ENCODE results near the gene CHMP6.
"Not testable (repeated sequence)": the region's sequence is repeated elsewhere in the genome, so short reads cannot be mapped to it uniquely, and the experiment has no call there.

The CHMP6 gene

GRCh38 chr17:81029859-81030258 is 38.2 kb downstream of the CHMP6 start:
- no peak for DNase-seq (ENCODE audit: low spot score)

DNA sequence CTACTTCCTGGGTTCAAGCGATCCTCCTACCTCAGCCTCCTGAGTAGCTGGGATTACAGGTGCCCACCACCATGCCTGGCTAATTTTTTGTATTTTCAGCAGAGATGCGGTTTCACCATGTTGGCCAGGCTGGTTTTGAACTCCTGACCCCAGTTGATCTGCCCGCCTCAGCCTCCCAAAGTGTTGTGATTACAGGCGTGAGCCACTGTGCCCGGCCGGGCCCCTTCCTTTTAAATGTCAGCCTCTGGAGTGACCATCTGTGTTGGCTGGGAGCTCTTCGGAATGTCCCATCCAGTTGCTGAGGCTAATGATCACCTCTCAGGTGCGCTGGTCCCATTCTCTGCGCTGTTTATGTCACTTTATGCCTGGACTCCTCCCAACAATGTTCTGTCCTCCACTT is 38.7 kb downstream of the CHMP6 start:
- DNase-seq (ENCODE audit: low spot score) = not testable (repeated sequence)

- no peak for DNase-seq (ENCODE audit: low spot score)
Observed at GRCh38 chr17:81030741-81031565, 39.3 kb downstream of the CHMP6 start.

DNA sequence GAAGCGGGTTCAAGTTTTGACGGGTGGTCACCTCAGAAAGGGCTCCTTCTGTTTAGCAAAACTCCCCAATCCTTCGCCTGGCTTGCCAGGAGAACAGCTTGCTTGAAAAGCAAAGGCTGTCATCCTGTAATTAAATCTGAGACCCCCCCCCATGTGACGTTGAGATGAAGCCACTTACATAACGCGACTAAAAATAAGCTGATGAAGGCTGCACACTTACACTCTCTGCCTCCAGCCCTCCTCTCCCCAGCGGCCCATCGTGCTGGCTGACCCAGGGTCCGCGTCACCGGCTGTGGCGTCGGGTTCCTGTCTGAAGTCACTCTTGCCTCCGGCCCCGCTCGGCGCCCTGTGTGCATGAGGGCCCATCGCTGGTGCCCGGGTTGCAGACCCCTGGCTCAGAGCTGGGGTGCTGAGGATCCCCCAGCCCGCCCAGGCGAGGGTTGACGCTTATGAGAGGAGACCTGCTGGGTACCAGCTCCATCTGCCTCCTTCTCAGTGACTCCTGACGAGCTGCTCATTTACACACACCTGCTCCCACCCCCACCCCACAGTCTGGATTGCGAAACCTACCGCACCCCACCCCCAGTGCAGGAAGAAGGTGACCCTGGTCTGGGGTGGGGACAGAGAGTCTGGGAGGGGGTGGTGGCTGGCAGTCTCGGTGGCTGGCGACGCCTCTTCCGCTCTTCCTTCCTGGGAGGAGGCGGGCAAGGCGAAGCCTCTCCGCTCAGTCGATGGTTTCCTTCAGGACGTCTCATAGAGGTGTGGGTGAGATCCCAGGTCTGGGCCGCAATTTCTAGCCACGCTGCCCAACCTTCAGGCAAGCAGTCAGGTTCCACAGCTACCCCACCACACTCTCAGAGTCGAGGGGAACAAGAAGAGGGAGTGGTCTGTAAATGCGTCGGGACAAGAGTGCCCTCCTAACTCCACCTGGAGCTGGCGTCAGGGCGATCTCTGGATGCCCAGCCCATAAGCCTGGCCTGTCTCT is 40.2 kb downstream of the CHMP6 start:
- no peak for DNase-seq (ENCODE audit: low spot score)

- DNase-seq (ENCODE audit: low spot score) = no peak
Observed at GRCh38 chr17:81032641-81033480, 41.2 kb downstream of the CHMP6 start.

GRCh38 chr17:81033535-81034167 is 42.0 kb downstream of the CHMP6 start:
- no peak for DNase-seq (ENCODE audit: low spot score)

DNA sequence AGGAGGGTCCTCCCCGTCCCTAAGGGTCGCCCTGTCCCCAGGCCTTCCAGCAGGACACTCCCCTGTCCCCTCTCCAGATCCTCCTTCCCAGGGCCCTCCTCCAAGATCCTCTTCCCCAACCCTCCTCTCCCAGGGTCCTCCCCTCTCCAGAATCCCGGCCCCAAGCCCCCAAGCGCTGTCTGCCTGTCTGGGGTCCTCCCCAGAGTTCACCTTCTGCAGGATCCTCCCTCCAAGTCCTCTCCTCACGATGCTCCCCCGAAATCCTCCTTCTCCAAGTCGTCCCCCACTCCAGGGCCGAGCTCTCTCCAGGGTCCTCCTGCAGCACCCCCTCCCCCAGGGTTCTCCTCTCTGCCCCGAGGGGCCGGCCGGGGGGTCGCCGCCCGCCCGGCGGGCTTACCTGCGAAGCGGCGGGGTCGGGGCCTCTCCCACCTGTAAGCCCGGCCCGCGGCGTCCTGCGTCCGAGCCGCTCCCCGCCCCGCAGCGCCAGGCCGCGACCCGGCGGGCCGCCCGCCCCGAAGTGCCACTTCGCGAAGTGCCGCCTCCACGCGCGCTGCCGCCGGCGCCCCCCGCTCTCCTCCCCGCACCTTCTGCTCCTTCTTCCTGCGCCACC is 42.6 kb downstream of the CHMP6 start:
- DNase-seq (ENCODE audit: low spot score) = peak; percentile 59

DNA sequence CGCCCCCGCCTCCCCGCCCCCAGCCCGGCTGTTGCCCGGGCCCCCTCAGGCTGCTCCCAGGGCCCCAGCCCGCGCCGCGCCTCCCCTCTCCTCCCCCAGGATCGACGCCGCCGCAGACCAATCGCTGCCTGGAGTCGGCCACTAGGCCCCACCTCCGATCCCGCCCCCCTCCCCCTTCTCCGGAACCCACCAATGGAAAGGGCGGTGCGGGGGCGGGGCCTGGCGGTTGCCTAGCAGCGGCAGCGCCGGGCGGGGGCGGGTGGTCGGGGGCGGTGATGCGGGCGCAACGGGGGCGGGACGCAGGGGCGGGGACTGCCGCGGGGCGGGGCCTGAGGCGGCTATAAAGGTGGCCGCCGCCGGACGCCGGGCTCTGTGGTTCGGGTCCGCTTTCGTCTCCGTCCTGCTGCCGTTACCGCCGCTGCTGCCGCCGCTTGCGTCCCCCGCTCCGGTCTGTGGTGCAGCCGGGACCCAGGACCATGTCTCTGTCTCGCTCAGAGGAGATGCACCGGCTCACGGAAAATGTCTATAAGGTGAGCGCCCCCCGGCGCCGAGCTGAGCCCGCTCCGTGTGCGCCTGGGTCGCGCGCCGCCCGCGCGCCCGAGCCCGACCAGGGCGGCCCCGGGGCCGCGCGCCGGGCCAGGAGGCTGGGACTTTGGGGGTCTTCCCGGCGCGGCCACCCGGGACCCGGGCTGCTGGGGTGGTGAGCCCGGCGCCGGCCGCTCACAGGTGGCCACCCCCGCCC is 43.3 kb downstream of the CHMP6 start, which contains the start of gene BAIAP2:
TSS of gene BAIAP2 (plus strand) at position 373 of the 742 bp plus-strand sequence. CDS start at position 477, 104 bp downstream.
- DNase-seq (ENCODE audit: low spot score) = peak; percentile 94

DNA sequence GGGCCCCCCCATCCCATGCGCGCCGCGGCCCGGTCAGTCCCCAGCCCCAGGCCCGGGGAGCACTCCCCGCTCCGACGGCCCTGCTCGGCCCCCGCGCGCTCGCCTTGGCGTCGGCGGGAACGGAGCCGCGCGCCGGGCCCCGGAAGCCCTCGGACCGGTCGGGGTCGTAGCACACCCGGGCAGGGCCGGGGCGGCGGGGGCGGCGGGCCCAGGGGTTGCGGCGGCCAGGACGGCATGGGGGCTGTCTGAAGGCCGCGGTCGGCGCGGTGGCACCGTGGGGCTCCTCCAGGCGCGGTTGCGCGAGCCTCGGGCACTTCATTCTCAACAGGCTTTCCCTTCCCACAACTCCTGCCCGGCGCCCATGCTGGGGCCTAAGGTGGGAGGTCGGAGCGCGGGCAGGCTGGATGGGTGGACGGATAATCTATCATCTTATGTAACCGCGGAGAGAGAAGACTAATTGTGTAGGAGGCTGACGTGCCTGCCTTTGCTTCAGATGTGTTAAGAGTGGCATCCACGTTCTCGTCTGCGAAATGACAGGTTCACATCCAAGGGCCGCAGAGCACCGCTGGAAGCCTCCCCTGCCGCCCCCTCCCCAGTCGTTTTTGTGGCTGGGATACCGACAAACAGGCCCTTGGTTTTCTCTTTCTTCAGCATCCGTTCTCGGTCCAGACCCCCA is 44.0 kb downstream of the CHMP6 start:
- DNase-seq (ENCODE audit: low spot score) = no peak

DNA sequence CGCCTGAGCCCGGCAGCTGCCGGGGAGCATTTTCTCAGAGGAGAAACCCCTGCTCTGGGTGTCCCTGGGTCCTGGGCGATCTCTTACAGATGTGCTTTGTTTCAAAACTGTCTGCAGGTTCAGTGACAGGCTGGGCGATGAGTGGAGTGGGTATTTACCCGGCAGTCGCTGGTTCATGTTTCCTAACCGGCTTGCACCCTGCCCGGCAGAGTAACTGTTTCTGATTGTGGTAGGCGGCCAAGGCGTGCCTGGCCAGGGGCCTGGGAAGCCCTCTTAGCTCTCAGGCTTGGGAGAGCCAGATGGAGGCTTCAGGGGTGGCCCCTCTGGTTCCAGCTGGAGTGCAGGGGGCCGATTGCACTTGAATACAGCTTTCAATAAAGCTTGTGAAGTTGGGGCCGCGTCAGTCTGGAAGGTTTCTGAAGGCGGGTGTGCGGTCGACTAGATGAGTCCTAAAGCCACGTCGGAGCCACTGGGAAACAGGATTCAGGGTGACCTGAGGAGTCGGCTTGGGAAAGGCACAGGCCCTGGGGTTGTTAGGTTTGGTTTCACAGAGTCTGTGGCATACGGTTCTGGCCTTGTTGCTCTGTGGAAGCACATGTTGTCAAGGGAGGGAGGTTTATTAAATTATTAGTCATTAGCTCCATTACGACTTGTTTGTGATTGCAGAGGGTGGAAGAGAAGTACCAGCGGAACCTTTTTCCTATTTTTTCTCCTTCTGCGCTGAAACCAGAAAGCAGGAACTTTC is 44.7 kb downstream of the CHMP6 start:
- no peak for DNase-seq (ENCODE audit: low spot score)

- DNase-seq (ENCODE audit: low spot score) = peak; percentile 64
Observed at GRCh38 chr17:81037026-81037797, 45.6 kb downstream of the CHMP6 start.

GRCh38 chr17:81037798-81038733 is 46.4 kb downstream of the CHMP6 start:
- DNase-seq (ENCODE audit: low spot score) = no peak

- DNase-seq (ENCODE audit: low spot score) = no peak
Observed at GRCh38 chr17:81039096-81039495, 47.5 kb downstream of the CHMP6 start.

DNA sequence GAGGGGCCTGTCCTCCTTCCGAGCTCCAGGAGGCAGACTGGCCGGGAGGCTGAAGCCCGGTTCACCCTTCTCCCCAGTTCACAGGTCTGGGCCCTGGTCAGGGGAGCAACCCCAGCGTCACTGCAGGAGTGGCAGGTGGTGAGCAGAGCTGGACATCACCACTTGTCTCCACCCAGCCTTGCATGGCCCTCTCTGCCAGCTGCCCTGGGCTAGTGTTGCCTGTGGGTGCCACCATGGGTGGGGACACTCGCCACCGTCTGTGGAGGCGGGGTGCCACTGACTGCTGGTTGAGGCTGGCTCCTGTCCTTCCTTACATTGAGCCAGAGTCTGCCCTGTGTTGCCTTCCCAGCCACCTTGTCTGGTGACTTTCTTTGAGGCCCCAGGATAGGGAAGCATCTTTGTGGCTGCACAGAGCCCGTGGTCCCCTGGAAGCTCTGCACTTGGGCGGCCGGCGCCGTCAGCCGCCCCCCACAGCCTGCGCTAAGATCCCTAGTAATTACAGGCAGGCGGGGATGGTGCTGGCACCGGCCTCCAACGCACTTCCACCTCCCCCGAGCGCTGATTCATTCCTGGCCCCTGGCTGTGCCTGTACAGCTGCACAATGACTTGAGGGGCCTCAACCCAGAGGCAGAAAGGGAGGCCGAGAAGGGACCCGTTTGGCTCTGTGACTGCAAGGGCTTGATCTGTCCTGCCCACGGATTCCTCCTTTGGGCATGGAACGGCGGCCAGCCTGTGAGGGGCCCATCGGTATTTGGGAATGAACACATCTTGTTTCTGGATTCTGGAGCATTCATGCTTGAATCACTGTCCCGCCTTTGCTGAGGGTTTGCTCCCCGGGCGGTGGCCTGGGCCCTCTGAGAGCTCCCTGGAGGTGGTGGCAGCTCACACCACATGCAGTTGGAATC is 48.5 kb downstream of the CHMP6 start:
- DNase-seq (ENCODE audit: low spot score) = no peak

DNA sequence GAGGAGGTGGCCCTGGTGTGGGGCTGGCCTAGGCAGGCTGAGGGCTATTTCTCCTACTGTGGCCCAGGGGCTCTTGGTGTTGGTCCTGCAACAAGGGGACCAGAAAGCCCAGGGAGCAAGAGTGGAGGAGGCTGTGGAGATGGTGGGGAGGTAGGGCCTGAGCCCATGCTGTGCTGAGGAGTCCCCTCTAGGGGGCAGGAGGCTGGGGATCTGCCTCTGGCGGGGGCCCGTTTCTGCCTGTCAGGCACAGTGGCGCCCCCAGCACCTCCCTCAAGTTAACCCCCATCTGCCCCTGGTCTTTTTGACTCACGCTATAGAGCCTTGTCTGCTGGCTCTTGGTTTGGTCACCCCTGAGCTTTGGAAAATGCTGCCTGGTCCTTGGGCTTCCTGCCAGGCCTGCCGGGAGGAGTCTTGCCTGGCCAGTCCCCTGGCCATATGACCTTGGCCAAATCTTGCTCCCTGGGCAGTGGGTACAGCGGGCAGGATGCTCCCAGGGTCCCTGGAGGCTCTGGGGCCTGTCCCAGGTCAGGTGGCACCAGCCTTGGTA is 49.2 kb downstream of the CHMP6 start:
- DNase-seq (ENCODE audit: low spot score) = no peak
